HG03442 (cell line): ENCODE measurements around the gene RLBP1.

Experiments
- ATAC-seq: cut with Tn5 transposase; IDR thresholded peaks from one replicate; pipeline ENCODE4 v1.9.1; 2021; ENCODE audit warnings: mild to moderate bottlenecking, moderate library complexity; ENCODE audit not compliant: unreplicated experiment

RLBP1 gene

DNA sequence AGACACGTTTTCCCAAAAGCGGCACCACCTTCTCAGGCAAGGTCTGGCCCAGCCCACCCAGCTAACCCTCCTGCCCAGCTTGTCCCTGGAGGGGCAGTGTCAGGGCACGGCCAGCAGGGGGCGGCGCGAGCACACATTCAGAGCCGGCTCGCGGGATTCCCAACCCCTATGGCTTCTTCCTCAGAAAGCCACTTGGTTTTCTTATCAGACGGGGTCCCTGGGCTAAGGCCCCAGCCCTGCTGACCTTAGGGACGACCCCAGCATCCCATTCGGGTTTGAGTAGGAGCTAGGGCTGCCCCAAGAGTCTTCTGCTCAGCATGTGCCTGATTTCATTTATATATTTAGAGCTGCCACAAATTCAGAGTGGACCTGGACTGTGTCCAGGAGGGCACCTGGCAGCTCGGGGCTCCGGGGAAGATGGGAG, 14.5 kb downstream of the RLBP1 start:
- peak; percentile 69 for ATAC-seq

DNA sequence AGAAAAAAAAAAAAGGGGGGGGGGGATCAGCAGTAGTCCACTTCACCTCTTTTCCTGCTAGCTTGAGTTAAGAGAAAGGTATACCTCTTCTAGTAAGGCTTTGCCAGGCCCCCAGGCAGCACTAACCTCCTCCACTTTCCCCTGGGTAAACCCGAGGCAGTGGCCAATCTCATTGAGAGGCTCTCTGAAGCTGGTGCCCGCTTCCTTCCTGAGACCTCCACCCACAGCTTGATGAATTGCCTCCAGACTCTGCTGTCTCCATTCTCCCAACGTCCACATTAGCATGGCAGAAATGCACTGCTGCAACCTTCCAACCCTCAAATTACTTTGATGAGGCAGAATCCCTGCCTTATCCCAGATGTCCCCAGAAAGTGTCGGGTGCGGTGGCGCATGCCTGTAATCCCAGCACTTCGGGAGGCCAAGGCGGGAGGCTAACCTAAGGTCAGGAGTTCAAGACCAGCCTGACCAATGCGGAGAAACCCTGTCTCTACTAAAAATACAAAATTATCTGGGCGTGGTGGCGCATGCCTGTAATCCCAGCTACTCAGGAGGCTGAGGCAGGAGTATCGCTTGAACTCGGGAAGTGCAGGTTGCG, 15.3 kb downstream of the RLBP1 start:
- ATAC-seq = no peak

DNA sequence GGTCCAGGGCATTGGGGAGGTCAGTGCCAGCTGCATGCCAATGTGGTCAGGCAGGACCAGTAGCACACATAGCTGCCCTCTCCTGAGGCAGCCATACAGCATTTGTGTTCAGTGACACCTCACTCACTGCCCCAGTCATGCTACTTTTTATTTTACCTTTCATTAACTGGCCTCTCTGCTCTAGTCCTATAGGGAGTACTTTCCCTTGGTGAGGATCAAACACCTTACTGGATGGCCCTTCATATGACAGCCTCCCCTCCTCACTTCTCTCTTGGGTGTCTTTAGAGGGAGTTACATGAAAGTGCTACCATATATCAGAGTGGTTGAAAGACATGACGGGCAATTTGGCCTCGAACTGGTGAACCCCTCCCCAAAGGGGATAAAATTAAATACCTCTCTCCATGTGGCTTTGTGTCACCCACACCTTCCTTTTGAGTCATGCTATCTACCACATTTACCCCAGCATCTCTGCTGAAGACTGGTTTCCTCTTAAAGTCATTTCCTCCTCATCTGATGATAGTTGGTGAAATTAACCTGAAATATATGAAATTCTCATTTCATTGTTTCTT, 17.6 kb downstream of the RLBP1 start:
- no peak for ATAC-seq

DNA sequence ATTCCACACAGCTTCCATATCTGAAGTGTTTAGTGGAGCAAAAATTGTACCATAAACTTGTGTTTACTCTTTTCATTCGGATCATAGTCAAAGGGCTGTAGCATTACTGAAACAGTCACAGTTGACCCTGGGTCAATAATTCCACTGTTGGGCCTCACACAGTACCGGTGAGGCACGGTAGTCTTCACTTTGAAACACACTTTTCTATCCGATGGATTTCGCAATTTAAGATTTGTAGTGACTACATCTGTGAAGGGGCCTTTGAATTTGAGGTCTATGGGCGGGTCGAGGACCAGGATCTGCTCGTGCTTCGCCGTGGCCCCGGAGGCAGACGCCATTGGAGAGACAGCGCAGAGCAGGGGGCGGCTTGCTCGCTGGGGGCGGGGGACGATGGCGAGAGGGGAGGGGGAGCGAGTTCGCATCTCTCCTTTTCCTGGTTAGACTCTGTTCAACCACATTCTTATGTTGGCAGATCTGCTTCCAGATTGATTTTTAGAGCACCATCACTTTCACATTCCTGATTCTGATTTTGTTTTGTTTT, 19.8 kb downstream of the RLBP1 start:
- ATAC-seq = no peak

DNA sequence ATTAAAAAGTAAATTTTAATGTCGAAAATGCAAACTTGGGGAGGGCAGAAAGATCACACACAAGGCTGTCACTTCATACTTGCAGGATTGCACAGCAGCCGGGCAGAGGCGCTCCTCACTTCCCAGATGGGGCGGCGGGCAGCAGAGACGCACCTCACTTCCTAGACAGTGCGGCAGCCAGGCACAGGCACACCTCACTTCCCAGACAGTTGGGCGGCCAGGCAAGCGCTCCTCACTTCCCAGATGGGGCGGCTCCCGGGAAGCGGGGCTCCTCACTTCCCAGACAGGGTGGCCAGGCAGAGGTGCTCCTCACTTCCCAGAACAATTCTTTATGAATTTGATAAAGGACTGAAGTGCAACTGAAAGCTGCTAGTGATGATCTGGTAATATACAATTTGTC, 21.2 kb downstream of the RLBP1 start:
- no peak for ATAC-seq

DNA sequence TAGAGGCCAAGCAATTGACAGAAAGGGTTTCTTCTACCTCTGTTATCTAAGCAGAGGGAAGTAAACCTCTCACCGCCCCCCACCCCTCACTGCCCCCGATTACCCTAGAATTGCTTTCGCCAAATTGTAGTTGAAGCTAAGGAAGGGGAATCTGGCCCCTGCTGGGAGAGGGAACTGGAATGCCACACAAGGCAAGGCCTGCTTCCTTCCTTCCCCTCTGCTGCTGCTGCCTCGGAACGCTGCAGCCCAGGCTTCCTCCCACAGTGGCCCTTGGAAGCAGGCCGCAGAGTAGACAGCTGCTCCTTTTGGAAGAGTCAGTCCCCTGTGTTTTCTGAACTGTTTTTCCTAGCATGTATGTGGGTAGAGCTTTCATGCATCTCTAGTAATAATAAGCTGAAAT, 21.6 kb downstream of the RLBP1 start:
- ATAC-seq = no peak

DNA sequence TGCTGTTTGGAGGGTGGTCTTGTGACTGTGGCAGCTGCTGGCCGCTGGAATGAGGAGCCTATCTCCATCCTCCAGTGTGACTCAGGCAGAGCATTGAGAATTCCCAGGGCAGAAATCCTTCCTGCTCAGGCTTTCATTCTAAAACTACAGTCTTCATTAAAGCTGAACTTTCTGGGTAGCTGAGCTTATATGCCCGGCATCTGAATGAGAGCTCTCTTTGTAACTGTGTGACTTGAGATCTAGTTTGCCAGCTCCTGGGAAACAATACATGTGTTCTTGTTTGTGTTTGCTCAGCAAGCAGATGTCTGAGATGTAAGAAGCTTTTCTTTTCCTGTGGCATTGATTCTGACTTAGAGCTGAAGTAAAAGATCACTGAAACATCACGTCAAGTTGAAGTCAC, 22.4 kb downstream of the RLBP1 start:
- ATAC-seq = no peak

DNA sequence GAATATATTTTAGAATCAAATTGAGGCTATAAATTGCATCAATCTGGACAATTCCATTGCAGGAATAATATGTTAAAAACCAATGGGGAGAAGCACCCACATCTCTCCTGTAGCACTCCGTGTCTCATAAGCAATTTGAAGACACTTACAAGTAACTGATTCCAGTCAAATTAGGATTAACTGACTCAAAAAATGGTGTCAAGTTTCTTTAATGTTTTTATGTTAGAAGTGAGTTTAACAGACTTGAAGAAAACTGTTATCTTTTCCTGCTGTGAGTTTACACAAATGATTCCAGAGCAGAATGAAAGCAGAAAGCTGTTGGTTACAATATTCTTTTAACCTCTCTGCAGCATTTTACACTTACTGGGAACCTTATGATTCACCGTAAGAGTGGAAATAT, 23.2 kb downstream of the RLBP1 start:
- ATAC-seq = no peak

DNA sequence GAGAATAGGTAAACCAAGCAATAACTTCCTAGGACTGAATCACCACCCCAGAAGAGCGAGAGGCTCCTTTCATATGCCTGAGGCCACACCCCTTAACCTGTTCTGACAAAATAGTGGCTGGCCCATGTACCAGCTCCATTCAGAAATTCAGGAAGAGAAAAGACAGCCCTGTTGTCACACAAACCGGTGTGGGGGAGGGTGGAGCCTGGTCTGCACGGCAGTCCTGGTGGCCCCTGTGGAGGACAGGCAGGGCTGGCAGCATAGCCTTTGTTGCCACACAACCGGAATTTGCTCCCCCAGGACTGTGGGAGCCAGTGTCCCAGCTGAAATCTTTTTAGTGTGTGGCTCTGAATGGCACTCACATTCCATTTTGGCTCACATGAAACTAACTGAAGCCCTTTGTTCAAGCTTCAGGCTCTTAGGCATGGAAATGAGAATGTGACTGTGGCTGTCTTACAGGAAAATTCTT, 23.8 kb downstream of the RLBP1 start:
- ATAC-seq = no peak

DNA sequence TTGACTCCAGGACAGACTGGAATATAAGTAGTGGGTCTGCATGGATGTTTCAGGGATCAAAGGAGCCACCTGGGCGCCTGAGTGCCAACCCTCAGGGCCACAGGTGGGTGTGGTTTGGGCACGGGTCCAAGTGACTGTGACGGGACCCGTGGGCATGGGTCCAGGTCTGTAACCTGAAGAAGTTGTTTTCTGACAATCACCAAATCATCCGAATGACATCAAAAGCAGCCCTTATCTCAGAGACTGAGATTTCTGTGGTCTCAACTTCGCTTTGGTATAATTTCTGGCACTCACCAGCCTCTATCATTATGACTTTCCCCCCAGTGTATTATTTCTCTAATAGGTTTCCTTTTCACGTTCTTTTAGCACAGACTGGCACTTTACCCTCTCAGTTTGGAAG, 24.4 kb downstream of the RLBP1 start:
- ATAC-seq = no peak

DNA sequence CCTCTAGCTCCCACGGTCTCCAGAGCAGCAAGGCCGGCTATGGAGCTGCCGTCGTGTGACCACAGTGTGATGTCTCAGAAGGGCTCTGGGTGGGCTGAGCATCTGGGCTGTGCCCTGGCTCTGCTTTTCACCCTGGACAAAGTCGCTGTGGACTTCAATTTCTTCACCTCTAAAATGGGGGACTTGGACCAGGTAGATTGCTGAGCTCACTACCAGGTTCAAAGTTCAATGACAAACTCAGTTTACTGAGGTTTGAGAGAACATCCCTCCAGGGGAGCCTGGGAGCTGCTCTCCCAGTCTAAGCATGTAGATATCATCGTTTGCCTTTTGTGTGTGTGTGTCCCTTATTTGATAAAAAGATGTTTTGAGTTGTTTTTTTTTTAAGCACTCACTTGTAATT, 25.1 kb downstream of the RLBP1 start:
- no peak for ATAC-seq

DNA sequence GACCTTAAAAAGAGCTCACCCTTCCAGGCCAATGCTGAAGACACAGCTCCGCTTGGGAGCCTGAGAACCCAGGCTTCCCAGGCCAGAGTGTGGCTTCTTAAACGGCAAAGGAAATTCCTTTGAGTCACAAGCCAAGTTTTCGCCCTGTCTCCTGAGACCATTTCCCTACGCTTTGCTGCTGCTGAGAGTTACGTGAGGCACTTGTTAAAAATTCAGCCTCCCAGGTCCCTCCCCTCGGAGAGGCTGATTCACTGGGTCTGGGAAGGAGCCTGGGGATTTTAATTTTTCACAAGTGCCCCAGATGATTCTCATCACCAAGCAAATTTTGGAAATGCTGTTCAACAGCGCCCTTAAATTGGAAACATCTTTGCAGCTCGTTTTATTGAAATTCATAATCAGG, 25.5 kb downstream of the RLBP1 start:
- ATAC-seq = no peak

DNA sequence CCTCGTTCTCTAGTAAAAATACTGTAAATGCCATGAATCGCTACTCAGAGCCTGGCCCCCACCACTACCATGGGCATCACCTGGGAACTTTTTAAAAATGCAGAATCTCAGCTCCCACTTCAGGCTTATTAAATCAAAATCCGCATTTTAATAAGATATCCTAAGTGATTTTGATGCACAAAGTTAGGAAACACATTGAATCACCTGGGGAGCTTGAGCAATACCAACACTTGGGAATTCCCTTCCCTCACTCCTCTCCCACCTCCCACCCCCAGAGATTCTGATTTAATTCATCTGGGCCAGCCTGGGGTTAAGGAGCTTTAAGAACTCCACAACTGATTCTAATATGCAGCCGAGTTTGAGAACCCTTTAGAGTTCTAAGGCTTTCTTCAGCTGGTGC, 26.8 kb downstream of the RLBP1 start:
- ATAC-seq = no peak

DNA sequence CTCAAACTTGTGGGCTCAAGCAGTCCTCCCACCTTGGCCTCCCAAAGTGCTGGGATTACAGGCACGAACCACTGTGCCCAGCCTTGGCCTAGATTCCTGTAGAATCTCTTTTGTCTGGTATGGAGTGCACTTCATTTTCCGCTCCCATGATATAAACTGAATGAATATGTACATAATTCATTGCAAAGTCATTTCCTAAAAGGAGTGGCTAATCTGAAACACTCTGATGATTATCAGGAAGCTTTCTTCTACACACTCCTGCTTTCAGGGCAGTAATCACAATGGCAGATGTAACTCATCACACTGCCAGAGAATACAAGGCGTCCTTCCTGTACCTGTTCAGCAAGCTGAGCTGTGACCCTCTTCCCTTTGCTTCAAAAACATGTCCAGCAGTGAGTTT, 28.6 kb downstream of the RLBP1 start:
- ATAC-seq = no peak

DNA sequence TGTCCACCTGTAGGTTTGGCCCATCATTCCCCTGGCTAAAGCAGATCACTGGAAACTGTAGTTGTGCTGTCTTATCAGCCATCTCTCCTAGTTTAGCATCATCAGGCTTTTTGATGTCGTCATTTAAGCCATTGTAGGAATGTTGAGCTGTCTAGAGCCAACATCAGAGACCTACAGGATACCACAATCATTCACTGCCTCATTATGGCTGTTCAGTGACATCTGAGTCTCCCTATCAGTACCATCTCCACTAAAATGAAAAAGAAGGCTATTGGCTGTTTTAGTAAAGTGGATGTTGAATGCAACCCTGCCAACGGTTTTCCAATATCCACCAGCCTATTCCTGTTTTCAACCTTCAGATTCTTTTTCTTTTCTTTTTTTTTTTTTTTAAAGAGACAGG, 29.2 kb downstream of the RLBP1 start:
- ATAC-seq = no peak

DNA sequence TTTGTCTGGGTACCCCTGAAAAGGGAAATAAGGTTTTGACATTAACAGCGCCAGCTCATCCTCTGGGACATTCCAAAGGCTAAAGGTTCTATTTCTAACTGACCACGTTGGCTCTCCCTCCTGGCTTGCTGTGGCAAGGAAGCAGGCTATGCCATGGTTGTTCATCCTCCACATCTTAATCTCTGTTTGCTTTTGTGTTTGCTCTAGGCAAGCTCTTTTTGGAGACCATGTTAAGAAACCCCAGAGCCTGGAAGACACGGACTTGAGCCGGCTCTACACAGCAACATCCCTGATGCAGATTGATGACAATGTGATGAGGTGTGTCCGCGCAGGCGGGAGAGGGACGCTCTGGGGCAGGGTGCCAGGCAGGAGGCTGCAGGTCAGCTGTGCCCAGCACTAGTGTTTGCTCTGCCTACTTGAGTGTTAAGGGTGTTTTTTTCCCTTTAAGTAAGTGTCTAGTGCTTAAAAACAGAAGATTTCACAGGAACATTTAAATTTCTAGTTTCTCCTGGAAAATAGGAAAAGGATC, 33.3 kb downstream of the RLBP1 start:
- no peak for ATAC-seq

DNA sequence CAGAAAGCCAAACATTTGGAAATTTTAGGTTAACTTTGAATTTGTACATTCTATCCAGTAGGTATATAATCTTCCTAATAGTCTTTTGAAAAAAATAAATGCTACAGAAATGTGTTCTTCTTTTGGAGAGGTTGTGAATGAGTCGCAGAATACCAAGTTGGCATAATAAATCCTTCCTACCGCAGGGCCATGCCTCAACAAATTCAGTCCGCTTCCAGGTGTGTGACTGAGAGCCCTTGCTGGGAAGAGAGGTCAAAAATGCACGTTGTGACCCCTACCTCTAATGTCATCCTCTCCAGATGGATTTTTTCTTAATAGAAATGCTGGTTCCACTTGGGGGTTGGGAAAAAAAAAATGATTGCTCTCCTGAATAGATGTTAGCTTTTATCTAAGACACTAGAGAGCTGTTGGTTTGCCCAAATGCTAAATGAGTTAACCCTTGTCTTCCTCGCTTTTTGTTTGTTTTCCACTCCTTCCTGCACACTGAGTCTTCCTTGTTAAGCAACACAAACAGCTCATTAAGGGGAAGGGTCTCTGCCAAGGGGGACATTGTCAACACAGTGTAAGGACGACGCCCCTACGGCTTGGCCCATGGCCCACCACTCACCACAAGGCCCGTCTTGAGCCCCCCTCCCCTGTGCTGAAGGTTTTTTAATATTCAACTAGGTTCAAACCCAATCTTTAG, 33.9 kb downstream of the RLBP1 start:
- ATAC-seq = no peak

DNA sequence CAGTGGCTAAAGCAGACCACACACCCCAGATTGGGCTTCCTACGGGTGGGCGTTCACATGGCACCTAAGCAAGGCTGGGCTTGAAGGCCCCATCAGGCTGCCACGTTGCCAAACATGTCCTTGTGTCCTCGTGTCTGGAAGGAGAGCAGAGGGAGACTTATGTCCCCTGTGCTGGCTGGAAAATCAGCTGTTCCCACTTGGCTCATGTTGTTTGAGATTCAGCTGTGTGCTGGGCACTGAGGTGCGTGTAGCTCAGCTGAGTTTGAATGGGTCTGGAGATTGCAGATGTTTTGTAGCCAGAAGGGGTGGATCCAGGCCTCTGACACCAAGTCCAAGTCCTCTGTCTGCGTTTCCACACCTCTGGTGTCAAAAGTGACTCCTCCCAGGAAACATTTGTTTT, 34.6 kb downstream of the RLBP1 start:
- ATAC-seq = no peak

DNA sequence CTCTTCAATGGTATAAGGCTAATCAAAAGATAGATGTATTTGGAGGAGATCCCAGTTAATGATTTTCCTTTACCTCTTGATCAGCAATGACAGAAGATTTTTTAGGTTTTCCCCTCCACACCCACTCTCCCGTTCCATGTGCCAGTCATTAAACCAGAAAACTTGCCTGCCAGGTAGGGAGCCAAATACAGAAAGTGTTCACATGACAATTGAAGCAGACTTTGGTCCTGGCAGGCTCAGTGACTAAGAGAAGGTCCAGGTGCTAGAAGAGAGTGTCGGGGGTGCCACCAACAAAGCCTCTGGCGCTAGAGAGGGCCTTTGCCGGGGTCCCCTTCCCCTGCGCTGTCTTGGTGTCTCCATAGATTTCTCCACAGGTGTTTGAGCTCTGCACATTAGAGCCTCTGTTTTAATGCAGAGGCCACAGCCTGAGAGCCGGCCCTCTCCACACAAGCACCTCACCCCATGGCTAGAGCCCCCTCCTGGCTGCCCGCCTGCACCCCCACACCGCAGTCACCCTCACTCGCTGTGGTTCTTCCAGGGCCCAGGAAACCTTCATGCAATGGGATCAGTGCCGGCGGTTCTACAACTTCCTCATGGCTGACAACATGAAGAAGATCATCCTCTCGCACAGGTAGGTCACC, 36.4 kb downstream of the RLBP1 start:
- ATAC-seq = no peak

DNA sequence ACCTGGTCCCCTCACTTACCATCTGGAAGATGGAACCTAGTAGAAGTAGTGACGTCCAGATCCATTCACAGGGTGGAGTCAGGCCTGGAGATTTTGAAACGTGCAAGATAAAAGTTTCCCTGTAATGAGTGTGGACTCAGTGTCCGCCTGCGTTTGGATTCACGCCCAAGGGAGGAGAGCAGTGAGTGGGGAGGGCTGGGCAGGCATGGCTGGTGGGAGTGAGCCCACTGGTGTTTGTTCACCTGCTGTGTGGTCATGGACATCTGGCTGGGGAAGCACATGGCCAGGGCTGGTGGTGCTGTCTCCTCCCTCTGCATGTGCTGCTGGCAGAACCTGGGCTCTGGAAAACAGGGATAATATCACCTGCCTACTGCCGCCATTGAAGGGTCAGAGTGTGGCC, 37.0 kb downstream of the RLBP1 start:
- no peak for ATAC-seq
